Lower lobe of right lung (tissue), 2 donors: ENCODE measurements around the gene DLEC1. TPM values are rescaled to one million over a fixed set of nuclear protein-coding genes. Genes with fewer than 3 reads are reported as not detected.

Experiments used
- ATAC-seq, 2 donors: fragments of 200-7000 bp; cut with Tn5 transposase; one replicate each; pipeline ENCODE4 v1.9.1; 2020 to 2022; ENCODE audit warnings: mild to moderate bottlenecking in 2 of 2, moderate library complexity in 2 of 2
- DNase-seq: peaks from one replicate; pipeline ENCODE4 v3.0.0-alpha.2; 2020
- H3K27ac ChIP-seq: fragments of 200-600 bp; one replicate; pipeline ENCODE4 v1.8.0; 2022
- H3K27me3 ChIP-seq: fragments of 200-600 bp; one replicate; pipeline ENCODE4 v1.8.0; 2022; ENCODE audit warnings: low read depth
- H3K36me3 ChIP-seq: fragments of 200-600 bp; one replicate; pipeline ENCODE4 v1.8.0; 2022; ENCODE audit warnings: mild to moderate bottlenecking
- H3K4me1 ChIP-seq: fragments of 200-600 bp; one replicate; pipeline ENCODE4 v1.8.0; 2022
- H3K4me3 ChIP-seq: fragments of 200-600 bp; one replicate; pipeline ENCODE4 v1.8.0; 2022; ENCODE audit warnings: mild to moderate bottlenecking
- H3K9me3 ChIP-seq: fragments of 200-600 bp; one replicate; pipeline ENCODE4 v1.8.0; 2022
- CTCF ChIP-seq: fragments of 200-600 bp; IDR thresholded peaks from one replicate; pipeline ENCODE4 v1.8.0; 2022; ENCODE audit warnings: antibody characterized with exemption, mild to moderate bottlenecking
- intact Hi-C: fragments of 100-400 bp; cut with DNase I; formaldehyde crosslinking; loops from one replicate; pipeline ENCODE4 v1.11.0; 2022
- total RNA-seq: library from RNA; stranded (reverse); fragmentation: NEBNext Ultra II Directional; extraction: Animal tissue kit (Norgen Biotek cat#: 25700); gene quantifications from one replicate; pipeline ENCODE4 v1.2.1, GENCODE V29; 2021
- donor health status: DM: no; HTN: yes; CAD: no; lungs with severe emphysema.

DLEC1 gene
- total RNA-seq, 1 donor from 2014 or later, result 15.0 TPM

GRCh38 chr3:38163117-38163840 lies 124.3 kb downstream of the DLEC1 start:
- ATAC-seq (no peak), DNase-seq (no peak)
- Histone ChIP-seq H3K27ac (no peak overlapping the region), H3K4me3 (no peak overlapping the region), H3K27me3 (no peaks in the 10 kb centered on the region), H3K4me1 (peaks cover 18% of the 10 kb centered on the region), H3K9me3 (no peaks in the 10 kb centered on the region), H3K36me3 (no peaks in the 10 kb centered on the region)
- TF ChIP-seq CTCF, result no peak
- intact Hi-C loops, result no loop called here

- Histone ChIP-seq H3K4me3 (peak overlapping the region; percentile 80), H3K9me3 (no peaks in the 10 kb centered on the region), H3K27ac (peak overlapping the region; percentile 97), H3K4me1 (peaks cover 18% of the 10 kb centered on the region), H3K27me3 (no peaks in the 10 kb centered on the region), H3K36me3 (no peaks in the 10 kb centered on the region)
- no peak for TF ChIP-seq CTCF
- DNase-seq, result no peak
- intact Hi-C loops, result no loop called here
- no peak for ATAC-seq
These were observed 125.0 kb downstream of the DLEC1 start for GRCh38 chr3:38163841-38164642.

- no peaks in the 10 kb centered on the region for H3K9me3 ChIP-seq
- H3K4me1 ChIP-seq, result peaks cover 18% of the 10 kb centered on the region
- no peak for TF ChIP-seq CTCF
- H3K36me3 ChIP-seq, result no peaks in the 10 kb centered on the region
- H3K27ac ChIP-seq, result peak overlapping the region; percentile 97
- DNase-seq (no peak), ATAC-seq (no peak)
- intact Hi-C loops, result no loop called here
- H3K4me3 ChIP-seq, result peak overlapping the region; percentile 80
- H3K27me3 ChIP-seq, result no peaks in the 10 kb centered on the region
These were observed 125.6 kb downstream of the DLEC1 start for GRCh38 chr3:38164643-38164951.

GRCh38 chr3:38164952-38165721 lies 126.1 kb downstream of the DLEC1 start, which contains the start of gene OXSR1:
Gene OXSR1 (plus strand): TSS chr3:38165537. CDS start chr3:38165877, 340 bp downstream.
- intact Hi-C loops, result no loop called here
- H3K27ac ChIP-seq, result peak within 1 kb of the TSS; percentile 97
- H3K36me3 ChIP-seq, result no peaks in the 10 kb centered on the region
- ATAC-seq, result peak; percentile 96 to 97
- no peaks in the 10 kb centered on the region for H3K9me3 ChIP-seq
- TF ChIP-seq CTCF, result no peak
- H3K4me3 ChIP-seq, result peak within 1 kb of the TSS; percentile 80
- peaks cover 18% of the 10 kb centered on the region for H3K4me1 ChIP-seq
- DNase-seq, result peak; percentile 100
- H3K27me3 ChIP-seq, result no peaks in the 10 kb centered on the region

- Histone ChIP-seq H3K27ac (peak overlapping the region; percentile 97), H3K4me1 (peaks cover 18% of the 10 kb centered on the region), H3K27me3 (no peaks in the 10 kb centered on the region), H3K36me3 (no peaks in the 10 kb centered on the region), H3K9me3 (no peaks in the 10 kb centered on the region), H3K4me3 (peak overlapping the region; percentile 80)
- peak; percentile 81 for DNase-seq
- intact Hi-C loops, result no loop called here
- no peak for TF ChIP-seq CTCF
- peak in 1 of 2 donors; percentile 50 for ATAC-seq
These were observed 126.8 kb downstream of the DLEC1 start for GRCh38 chr3:38165722-38166387.
